ENCODE measurements around the gene STS.

STS gene

GRCh38 chrX:7188672-7189071, 41.2 kb downstream of the STS start:
- TF ChIP-seq CTCF (IDR thresholded peaks at IDR 0.05; ENCODE audit: insufficient read depth, low read length, missing control alignments), result no peak
- H3K4me3 ChIP-seq (ENCODE audit: low read depth, low read length), result no peak overlapping the region
- CTCF ChIA-PET, result no interaction called here
- no peak for DNase-seq (ENCODE audit: low read depth, low spot score)
- POLR2A ChIA-PET, result no interaction called here

DNA sequence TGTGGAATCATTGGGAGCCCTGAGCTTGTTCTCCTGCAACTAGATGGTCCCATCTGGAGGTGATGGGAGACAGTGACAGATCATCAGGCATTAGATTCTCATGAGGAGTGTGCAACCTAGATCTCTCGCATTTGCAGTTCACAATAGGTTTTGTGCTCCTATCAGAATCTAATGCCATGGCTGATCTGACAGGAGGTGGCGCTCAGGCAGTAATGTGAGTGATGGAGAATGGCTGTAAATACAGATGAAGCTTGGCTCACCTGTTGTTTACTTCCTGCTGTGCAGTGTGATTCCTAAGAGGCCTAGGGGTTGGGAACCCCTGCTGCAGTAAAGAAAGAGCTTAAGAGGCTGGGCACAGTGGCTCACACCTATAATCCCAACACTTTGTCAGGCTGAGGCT, 42.6 kb downstream of the STS start:
- POLR2A ChIA-PET, result no interaction called here
- no peak overlapping the region for H3K4me3 ChIP-seq (ENCODE audit: low read depth, low read length)
- TF ChIP-seq CTCF (IDR thresholded peaks at IDR 0.05; ENCODE audit: insufficient read depth, low read length, missing control alignments), result no peak
- DNase-seq (ENCODE audit: low read depth, low spot score), result no peak
- CTCF ChIA-PET, result no interaction called here

DNA sequence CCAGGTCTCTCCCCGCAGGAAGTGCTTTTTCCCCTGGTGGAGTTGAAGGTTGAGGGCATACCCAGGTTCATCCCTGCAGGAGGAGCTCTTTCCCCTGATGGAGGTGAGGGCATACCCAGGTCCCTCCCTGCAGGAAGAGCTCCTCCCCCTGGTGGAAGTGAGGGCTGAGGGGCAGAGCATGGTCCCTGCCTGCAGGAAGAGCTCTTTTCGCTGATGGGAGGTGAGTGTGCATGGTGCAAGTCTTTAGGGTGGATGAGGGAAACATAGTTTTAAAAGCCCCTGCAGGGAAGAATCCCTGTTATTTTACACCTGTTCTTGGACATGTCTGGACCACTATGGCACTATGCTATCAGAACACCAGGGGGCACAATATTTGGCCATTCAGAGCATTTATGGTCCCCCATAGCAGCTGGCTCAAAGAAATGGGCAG, 44.2 kb downstream of the STS start:
- no peak for TF ChIP-seq CTCF (IDR thresholded peaks at IDR 0.05; ENCODE audit: insufficient read depth, low read length, missing control alignments)
- POLR2A ChIA-PET, result no interaction called here
- no peak overlapping the region for H3K4me3 ChIP-seq (ENCODE audit: low read depth, low read length)
- CTCF ChIA-PET, result interaction anchor here (0.7 kb wide), 1 partner anchor 19 kb away, joined by 3 read pairs; no protein-coding TSS in a partner anchor
- no peak for DNase-seq (ENCODE audit: low read depth, low spot score)

DNA sequence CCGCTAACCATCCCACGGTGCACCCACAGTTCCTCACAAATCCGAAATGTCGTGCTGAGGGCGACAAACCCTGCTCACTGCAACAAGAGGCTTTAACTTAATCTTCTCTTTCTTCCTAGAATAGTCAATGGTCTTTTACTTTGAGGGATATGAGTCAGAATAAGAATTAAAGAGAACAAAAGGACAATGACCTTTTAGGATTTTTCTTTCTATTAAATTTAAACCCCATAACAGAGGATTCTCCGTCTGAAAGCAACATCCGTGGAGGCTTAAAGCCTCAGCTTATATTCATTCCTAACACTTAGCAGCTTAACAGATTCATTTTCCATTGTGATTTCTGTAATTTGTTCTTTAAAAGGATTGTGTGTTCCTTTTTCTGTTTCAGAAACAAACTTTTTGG, 45.4 kb downstream of the STS start:
- ChIA-PET CTCF (no interaction called here), POLR2A (no interaction called here)

GRCh38 chrX:7194606-7195005, 47.1 kb downstream of the STS start:
- DNase-seq (ENCODE audit: low read depth, low spot score), result no peak
- ChIA-PET CTCF (no interaction called here), POLR2A (no interaction called here)
- TF ChIP-seq CTCF (IDR thresholded peaks at IDR 0.05; ENCODE audit: insufficient read depth, low read length, missing control alignments), result no peak
- no peak overlapping the region for H3K4me3 ChIP-seq (ENCODE audit: low read depth, low read length)

More for the DNA sequence above, 45.4 kb downstream of the STS start:
- no peak for TF ChIP-seq CTCF (IDR thresholded peaks at IDR 0.05; ENCODE audit: insufficient read depth, low read length, missing control alignments)
- no peak for DNase-seq (ENCODE audit: low read depth, low spot score)
- H3K4me3 ChIP-seq (ENCODE audit: low read depth, low read length), result no peak overlapping the region

Measured in AG04449 (cell line).